NCI-H1417 (cell line): Measurements from ENCODE around the gene POMT2.
"Not testable (repeated sequence)": the region's sequence is repeated elsewhere in the genome, so short reads cannot be mapped to it uniquely, and the experiment has no call there.

ENCODE experiments used
- DNase-seq, 3 experiments: peaks; one replicate each; lab custom pipeline; 2025; lab: John Stamatoyannopoulos, UW

POMT2 gene, protein sequence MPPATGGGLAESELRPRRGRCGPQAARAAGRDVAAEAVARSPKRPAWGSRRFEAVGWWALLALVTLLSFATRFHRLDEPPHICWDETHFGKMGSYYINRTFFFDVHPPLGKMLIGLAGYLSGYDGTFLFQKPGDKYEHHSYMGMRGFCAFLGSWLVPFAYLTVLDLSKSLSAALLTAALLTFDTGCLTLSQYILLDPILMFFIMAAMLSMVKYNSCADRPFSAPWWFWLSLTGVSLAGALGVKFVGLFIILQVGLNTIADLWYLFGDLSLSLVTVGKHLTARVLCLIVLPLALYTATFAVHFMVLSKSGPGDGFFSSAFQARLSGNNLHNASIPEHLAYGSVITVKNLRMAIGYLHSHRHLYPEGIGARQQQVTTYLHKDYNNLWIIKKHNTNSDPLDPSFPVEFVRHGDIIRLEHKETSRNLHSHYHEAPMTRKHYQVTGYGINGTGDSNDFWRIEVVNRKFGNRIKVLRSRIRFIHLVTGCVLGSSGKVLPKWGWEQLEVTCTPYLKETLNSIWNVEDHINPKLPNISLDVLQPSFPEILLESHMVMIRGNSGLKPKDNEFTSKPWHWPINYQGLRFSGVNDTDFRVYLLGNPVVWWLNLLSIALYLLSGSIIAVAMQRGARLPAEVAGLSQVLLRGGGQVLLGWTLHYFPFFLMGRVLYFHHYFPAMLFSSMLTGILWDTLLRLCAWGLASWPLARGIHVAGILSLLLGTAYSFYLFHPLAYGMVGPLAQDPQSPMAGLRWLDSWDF

DNA sequence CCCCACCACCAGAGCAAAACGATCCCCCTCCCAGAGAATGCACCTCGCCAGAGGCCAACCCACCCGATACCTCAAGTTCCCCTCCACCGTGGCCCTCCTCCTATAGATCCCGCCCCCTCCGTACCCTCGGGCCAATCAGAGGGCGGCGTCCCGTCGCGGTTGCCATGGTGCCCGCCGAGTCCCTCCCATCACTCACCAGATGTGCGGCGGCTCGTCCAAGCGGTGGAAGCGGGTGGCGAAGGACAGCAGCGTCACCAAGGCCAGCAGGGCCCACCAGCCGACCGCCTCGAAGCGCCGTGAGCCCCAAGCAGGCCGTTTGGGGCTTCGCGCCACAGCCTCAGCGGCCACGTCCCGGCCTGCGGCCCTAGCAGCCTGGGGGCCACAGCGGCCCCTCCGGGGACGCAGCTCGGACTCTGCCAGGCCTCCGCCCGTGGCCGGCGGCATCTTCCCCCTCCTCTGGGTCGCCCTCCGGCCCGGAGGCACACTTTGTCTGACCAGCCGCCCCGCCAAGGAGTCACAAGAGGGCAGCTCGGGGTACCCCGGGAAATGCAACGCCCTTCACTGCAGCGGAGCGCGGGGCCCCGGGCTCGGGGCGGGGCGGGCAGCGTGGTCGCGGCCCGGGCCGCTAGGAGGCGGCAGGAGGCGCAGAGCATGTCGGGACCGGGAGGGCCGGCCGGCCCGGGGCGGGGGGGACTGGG is at the start of gene POMT2:
TSS of gene POMT2 (minus strand) at position 646 of the 698 bp plus-strand sequence. CDS start at position 444, 202 bp downstream.
- peak; percentile 95 to 98 (median 95) for DNase-seq

DNA sequence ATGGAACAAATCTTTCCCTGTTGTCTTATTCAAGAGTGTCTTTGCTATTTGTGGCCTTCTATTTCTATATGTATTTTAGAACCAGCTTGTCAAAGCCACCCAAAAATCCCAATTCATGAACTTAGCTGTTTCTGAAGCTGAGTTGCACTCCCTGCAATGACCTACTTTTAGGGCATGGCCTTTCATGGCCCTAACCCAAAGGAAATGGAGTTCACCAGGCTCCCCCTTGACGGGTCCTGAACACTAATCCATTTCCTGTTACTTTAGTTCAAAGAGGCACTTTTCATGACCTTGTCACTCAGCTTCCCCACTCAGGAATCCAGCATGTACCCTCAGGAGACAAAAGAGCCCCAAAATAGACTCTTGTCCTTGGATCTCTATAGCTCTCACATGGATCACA is 48.6 kb upstream of the POMT2 start:
- no peak for DNase-seq

DNA sequence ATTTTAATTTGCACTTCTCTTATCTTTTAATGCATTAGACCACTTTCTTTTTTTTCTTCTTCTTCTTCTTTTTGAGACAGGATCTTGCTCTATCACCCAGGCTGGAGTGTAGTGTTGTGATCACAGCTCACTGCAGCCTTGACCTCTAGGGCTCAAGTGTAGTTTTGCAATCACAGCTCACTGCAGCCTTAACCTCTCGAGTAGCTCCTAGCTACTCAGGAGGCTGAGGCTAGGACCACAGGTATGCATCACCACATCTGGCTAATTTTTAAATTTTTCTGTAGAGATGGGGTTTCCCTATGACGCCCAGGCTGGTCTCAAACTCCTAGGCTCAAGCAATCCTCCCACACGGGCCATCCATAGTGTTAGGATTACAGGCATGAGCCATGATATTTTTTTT is 43.5 kb upstream of the POMT2 start:
- no peak for DNase-seq

DNA sequence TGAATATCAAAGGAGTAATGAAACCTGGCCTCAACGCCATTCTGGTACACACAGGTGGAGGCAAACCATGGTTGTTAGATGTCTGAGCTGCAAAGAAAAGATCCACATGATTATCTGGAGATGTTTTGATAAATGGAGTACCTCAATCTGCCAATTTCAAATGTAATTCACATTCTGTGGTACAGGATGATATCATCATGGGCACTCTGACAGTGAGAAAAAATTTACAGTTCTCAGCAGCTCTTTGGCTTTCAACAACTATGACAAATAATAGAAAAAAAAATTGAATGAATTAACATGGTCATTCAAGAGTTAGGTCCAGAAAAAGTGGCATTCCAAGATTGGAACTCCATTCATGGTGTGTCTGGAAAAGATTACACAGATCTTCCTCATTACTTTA is 38.9 kb upstream of the POMT2 start:
- DNase-seq: no peak

DNA sequence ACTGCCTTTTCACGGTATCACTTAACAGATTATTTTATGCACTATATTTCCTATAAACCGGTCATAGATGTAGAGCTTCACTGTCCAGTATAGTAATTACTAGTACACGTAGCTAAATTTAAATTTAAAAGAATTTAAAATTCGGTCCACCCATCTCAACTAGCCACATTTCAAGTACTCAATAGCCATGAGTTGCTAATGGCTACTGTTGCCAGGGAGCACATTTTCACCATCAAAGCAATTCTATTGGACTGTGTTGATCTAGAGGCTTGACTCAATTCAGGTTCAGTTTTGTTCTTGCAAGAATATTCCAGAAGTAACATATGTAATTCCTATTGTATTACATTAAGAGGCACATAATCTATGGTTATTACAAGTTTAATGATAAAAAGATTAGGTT is 36.2 kb upstream of the POMT2 start:
- peak in 1 of 3 experiments; percentile 12 for DNase-seq

DNA sequence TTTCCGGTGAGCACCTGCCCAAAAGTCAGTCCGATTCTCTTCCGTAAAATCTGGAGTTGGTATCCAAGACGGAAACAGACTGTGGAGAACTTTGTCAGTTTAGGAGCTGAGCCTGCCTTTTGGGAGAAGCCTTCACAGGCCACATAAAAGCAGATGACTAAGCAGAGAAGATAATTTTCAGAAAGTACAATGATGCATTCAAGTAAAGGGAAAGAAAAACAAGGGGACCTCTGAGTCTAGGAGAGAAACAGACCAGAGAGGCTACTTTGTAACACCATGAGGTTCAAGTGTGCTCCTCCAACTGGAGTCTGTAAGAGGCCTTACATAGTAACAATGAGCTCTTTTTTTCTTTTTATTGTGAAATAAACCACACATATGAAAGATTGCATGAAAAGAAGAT is 35.1 kb upstream of the POMT2 start:
- DNase-seq: no peak

DNA sequence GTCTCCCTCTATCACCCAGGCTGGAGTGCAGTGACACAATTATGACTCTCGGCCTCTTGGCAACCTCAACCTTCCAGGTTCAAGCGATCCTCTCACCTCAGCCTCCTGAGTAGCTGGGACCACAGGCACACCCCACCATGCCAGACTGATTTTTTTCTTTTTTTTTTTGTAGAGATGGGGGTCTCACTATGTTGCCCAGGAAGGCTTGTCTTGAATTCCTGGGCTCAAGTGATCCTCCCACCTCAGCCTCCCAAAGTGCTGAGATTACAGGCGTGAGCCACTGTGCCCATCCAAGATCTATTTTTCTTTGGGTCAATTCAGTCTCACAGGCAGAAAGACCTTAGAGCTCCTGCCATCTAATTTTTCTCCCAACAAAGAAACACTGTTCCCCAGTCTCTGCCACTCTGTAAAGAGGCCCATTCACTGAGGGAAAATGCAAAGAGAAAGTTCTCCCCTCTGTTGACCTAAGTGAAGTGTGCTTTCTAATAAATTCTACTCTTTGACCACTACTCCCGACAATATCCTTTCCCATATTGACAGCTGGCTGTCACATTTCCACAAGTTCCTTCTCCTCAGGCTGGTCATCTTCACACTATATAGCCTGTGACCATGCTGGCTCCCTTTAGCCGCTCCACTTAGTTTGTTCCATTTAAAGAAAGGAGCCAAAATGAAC is 32.9 kb upstream of the POMT2 start:
- DNase-seq: no peak

DNA sequence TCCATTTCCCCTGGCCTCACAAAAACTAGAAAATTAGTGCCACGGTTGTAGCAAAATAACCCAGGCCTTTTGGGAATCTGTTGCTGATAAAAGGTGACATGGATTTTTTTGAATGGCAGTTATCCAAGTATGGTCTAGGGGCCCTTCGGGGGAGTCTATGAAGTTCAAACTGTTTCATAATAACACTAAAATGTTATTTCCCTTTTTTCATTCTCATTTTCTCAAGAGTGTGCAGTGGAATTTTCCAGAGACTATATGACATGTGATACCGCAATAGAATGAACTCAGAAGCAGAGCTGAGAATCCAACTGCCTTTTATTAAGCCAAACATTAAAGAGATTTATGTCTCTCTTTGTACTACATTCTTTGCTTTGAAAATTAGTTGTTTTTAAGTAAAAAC is 27.1 kb upstream of the POMT2 start:
- no peak for DNase-seq

DNA sequence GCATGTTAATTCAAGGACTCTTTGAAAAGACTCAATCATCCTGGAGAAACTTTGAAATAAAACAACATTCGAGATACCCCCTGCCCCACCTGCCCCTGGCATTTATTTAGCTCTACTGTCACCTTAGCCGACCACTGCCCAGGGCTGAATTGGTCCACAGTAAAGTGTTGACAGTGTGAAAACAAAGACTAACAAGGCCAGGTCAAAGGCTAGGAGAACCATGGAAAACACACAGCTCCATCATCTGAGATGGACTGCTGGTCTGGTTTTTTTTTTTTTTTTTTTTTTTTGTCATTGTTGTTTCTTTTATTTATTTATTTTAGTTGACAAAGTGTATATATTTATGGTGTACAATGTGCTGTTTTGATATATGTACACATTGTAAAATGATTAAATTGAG is 25.8 kb upstream of the POMT2 start:
- DNase-seq: no peak

DNA sequence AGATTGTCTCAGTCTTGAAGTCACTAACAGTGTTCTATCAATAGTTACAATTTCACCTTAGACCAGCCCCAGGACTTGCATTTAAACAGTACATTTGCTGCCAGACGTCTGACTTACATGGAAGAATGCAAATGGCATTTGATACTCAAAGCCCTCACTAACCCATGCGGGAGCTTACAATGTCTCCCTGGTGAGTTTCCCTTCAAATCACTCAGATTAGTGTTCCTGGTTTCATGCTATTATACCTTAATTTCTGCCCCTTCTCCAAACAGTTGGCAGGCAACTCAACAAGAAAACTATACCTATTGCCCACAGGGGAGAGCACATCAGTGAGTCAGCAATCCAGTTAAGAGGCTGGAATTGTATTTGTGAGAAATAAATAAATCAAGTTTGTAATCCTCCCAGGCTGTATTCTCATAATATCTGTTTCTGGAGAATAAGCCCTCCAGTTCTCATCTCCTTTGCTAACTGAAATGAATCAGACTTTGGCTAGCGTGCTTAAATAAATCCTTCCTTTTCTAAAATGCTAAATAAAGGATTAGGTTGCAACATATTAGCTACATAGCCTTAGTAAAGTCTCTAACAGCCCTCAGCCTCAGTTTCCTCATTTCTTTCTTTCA is 23.8 kb upstream of the POMT2 start:
- peak in 1 of 3 experiments; percentile 37 for DNase-seq

DNA sequence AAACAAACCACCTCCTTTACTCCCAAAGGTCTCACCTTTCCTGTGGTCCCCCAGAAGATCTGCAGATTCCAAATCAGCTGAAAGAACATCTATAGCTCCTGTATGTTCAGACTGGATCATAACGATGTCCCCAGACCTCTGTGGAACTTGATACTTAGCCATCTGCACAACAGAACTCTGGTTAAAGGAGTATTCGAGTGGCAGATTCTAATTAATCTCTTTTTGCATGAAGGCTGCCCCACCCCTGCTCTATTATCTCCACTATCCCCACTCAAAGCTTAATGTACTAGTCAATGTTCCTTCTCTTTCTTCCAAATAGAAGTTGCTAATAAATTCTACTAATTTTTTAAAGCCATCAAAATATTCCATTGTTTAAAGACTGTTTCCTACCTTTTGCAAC is 23.0 kb upstream of the POMT2 start:
- peak in 1 of 3 experiments; percentile 48 for DNase-seq

DNA sequence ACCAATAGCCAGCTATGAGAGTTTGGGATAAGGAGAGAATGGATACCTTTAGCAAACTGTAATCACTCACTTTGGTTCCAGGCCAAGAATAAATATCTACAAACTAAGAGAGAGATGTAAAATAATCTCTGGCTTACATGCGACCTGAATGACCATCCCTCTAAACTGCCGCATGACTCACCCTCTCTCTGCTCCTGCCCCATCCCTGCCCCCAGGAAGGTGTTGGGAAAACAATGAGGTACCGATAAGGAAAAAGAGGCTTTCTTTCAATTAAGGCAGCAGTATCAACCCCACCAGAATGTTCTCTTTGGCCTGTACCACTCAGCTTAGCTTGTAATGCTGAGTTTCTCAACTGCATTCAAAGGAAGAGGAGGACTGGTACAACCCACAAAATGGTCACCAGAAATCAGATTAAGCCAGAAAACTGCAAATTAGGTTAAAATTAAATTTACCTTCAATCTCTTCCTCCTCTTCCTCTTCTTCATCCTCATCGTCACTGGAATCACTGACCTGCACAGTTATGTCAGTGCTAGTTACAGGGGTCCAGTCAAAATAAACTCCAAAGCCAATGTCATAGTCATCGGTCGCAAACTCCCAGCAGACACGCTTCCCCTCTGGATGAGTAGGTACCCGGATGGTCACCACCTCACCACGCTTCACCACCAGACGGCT is 22.2 kb upstream of the POMT2 start:
- DNase-seq: no peak

DNA sequence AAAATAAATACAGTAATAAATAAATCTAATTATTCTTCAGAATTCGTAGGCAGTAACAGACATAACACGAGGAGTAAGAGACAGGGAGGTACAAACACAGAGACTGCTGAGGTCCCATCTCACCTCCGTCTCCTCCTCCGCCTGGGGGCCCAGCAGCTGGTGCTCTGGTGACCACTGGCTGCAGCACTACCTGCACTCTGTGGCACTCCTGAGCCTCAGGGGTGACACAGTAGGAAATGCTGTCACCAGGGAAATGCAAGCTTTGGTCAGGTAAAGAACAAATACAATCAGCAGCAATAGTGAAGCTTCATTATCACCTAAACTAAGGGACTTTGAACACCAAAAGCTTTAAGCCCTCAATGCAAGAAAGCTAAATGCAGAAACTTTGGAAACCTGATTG is 19.7 kb upstream of the POMT2 start:
- no peak for DNase-seq

DNA sequence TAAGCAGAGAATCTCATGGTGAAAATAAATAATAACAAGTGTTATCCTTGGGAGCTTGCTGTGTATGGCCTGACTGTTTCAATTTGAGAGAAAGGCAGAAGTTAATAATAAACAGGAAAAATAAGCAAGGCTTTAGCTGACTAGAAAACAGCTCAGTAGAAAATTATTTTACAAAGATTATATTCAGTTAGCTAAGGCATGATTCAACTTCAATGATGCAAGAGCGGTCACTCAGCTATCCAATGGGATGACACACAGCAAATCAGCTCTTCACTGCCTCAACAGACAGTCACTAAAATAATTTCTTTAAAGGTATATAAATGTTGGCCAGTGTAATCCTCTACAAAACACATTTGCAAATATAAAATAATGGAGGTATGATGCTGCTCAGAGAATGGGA is 18.7 kb upstream of the POMT2 start:
- DNase-seq: no peak

DNA sequence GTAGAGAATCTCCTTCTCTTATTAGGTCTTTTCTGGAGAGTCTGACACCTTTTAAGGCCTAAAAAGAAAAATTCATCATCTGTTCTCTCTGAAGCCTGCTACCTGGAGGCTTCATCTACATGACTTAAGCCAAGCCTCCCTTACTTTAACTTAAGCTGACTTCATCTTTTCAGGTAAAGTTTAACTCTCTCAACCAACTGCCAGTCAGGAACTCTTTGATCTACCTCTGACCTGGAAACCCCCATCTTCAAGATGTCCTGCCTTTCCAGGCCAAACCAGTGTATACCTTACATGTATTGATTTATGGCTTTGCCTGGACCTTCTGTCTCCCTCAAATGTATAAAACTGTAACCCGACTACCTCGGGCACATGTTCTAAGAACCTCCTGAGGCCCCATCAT is 17.6 kb upstream of the POMT2 start:
- DNase-seq: no peak

DNA sequence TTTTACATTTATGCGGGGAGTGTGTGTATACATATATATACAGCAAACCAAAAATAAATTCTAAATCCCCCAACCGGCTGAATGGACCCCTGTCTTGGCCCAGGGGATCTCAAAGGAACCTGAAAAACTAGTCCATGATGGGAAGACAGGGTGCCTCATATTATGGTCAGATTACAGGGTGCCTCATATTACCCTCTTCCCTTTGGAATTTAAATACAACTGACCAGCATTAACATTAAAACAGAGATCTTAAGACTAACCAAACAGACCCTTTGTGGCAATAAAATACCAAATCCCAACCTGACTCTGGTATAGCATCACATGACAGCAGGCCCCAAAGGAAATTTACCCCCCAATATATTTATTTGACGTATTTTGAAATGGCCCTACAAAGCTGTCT is 17.2 kb upstream of the POMT2 start:
- no peak for DNase-seq

DNA sequence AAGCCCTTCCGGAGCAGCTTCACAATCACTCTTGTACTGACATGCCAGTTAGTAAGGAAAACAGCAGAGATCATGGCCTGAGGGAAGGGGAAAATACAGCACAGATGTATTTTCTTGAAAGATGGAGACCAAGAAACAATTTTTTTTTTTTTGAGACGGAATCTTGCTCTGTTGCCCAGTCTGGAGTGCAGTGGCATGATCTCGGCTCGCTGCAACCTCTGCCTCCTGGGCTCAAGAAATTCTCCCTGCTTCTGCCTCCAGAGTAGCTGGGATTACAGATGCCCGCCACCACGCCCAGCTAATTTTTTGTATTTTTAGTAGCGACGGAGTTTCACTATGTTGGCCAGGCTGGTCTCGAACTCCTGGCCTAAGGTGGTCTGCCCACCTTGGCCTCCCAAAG is 16.6 kb upstream of the POMT2 start:
- DNase-seq: not testable (repeated sequence)

DNA sequence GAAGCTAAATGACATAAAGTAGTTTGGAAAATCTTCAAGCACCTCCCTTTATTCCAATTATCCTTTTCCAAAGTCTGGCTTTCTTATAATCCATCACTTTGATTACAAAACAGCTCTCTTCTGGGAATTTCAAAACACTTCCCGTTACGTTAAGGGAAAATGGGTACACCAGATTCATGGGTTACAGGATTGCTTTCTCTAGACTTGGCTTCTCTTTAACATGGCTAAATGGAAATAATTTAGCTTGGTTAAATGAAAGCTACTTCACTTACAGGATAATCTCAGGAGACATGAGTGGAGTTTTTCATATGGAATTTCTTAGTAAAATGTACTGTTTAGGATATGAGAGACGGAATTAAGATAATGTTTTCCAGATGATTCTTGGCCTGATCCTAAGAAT is 14.9 kb upstream of the POMT2 start:
- DNase-seq: no peak

DNA sequence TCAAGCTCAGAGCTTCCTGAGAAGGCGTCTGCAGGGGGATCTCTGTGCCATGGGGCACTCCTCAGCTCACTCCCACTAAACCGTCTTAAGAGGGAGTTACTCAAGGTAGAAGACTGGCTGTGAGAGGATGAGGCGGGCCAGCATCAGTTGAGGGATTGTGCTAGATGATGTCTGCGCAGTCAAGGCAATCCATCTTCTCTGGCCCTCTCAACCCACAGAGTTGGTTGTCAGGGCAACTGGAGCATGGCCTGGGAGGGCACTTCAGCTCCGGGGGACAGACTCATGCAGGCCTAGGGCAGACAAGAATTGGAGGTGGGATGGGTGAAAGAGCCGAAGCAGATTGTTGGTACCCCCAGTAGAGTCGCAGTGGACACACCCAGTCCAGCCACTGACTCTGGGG is 9.2 kb upstream of the POMT2 start:
- DNase-seq: no peak

DNA sequence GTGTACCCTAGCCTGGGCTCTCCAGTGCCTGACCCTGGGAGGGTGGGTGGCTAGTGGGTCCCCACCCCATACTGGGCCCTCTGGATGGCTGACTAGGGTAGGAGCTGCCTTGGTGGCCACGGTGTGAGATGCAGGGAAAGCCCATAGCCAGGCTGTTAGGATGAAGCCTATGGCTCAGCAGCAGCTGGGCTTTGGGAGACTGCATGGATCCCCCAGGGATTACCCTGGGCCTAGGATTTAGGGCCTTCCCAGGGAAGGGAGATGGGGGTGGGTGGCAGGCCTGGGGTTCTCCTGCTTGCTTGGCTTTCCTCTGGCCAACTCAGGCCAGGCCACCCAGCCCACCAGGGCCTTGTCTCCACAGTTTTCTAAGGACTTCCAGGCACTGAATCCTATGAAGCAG is 6.4 kb upstream of the POMT2 start:
- no peak for DNase-seq

DNA sequence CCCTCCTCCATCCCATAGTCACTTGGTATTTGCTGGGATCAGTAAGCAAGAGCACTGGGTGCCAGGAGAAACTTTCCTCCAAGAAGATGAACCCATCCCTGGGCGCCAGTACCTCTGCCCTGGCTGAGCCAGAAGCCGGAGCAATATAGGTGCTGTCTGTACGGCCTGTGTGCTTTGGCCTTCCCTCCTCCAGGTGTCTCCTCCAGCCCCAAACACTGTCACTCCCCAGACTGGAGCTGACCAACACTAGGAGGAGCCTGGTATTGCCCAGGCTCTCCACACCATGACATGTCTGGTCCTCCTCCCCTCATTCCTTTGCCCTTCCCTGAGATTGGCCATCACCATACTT is 5.0 kb upstream of the POMT2 start:
- DNase-seq: no peak
